B cell (primary cell): ENCODE results near the gene ARNT2.

ENCODE experiments used
- CTCF ChIP-seq: fragments of 200-600 bp; IDR thresholded peaks from one replicate; pipeline ENCODE4 v1.8.0; 2022; ENCODE audit warnings: antibody characterized with exemption, mild to moderate bottlenecking
- EZH2 ChIP-seq: IDR thresholded peaks from 2 replicates; pipeline ENCODE4 v1.6.1; 2012; ENCODE audit warnings: borderline replicate concordance, low read depth, mild to moderate bottlenecking, moderate library complexity, low read length; ENCODE audit not compliant: insufficient read depth, poor library complexity, severe bottlenecking

DNA sequence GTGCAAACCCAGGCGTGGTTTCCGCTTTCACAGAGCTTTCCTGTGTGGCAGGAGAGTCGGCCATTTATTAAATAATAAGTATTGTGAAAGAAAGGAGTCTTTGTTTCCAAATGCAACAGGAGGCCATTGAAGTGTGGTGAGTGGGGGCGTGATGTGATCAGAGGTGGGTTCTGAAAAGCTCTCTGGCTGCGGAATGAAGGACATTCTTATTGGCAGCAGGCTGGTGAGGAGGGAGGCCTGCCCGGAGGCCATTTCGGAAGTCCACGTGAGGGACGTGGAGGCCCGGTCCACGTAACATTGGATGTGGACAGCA, 11.1 kb downstream of the ARNT2 start:
- TF ChIP-seq CTCF: no peak
- TF ChIP-seq EZH2: no peak
